Thyroid gland (tissue), 4 donors: ENCODE results near the gene CDR2L.

Experiments
- CTCF ChIP-seq, 6 experiments: fragments of 200-600 bp in 3 of 6; fragments of 450-650 bp in 3 of 6; sonication (generic) in 3 of 6; IDR thresholded peaks; one replicate each; pipeline ENCODE4 v1.5.1; 2016 to 2019; ENCODE audit warnings: antibody characterized with exemption in 6 of 6, mild to moderate bottlenecking in 2 of 6, inconsistent platforms in 1 of 6, moderate library complexity in 1 of 6
- POLR2A ChIP-seq, 2 donors: fragments of 450-650 bp; IDR thresholded peaks; one replicate each; pipeline ENCODE4 v1.6.1; 2017; ENCODE audit warnings: antibody characterized with exemption in 2 of 2, mild to moderate bottlenecking in 2 of 2, moderate library complexity in 1 of 2

- TF ChIP-seq CTCF (IDR thresholded peaks at IDR 0.05) (no peak), POLR2A (IDR thresholded peaks at IDR 0.05) (no peak)
These were observed 25.7 kb downstream of the CDR2L start for GRCh38 chr17:75013092-75013559.
